HG02623 (cell line): ENCODE results near the gene QPRT.
"Not testable (repeated sequence)": the region's sequence is repeated elsewhere in the genome, so short reads cannot be mapped to it uniquely, and the experiment has no call there.

ENCODE experiments used
- ATAC-seq: cut with Tn5 transposase; IDR thresholded peaks from one replicate; pipeline ENCODE4 v1.9.1; 2021; ENCODE audit warnings: moderate library complexity; ENCODE audit not compliant: unreplicated experiment

QPRT gene

DNA sequence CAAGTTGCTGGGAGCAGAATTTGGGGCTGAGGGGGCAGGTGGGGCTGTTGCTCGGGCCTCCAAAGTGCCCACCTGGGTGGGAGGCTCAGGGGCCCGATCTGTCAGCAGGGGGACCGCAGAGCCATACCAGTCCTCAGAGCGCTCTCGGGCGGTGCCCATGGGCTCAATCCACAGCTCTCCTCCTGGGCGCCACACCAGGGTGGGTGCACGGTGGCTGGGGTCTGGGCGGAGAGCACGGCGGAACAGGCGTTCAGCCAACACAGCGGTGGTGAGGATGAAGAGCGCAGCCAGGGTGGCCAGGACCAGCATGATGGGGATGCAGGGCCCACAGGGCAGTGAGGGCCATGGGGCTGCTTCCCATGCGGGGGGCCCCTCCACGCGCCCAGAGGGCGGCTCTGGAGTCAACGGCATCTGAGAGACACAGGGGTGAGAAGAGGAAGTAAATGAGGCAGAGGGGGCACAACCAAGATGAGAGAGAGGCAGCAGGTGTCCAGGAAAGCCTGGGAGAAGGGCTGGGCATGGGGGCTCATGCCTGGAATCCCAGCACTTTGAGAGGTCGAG is 65.6 kb downstream of the QPRT start:
- ATAC-seq: no peak

DNA sequence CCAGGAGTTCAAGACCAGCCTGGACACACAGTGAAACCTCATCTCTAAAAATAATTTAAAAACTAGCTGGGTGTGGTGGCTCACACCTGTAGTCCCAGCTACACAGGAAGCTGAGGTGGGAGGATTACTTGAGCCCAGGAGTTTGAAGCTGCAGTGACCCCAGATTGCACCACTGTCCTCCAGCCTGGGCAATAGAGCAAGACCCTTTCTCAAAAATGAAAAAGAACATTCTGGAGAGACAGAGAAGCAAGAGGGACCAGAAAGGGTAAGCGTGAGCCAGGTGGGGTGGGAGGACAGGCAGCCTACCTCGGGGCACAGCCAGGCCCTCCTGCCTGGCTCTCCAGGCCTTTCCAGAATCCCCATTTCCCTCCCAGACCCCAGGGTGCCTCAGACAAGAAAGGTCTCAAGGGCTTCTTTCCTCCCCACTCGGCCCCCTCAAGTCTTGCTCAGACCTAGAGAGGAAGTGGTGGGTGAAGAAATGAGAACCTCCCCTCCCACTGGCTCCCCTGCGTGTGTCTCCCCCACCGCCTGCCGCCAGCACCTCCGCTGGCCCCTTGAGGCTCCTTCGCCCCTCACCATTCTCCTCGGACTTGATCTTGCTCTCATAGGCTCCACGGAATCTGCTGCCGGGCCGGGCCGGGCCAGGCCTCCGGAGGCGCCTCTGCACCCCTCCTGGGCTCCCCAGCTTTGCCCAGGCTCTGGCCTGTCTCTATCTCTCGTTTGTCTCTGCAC is 66.3 kb downstream of the QPRT start:
- ATAC-seq: peak; percentile 41

DNA sequence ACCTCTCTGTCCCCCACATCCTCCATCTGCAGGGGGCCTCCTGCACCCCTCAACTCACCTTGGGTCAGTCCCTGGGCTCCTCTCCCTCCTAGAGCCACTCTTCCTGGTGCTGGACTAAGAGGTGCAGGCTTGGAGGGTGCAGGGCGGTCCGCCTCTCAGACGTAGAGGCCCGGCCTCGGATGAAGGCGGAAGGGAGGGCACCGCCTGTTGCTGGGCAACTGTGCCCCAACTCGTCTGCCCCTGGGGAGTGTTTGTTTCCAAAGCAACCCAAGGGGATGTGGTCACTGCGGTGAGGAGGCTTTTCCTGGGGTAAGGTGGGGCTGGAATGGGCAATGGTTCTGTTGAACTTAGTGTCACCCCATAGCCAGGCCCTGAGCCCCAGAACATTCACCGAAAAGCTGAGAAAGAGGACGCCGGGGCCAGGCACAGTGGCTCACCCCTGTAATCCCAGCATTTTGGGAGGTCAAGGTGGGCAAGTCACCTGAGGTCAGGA is 66.9 kb downstream of the QPRT start, which contains the start of gene C16orf54:
TSS of gene C16orf54 (minus strand) at position 138 of the 493 bp plus-strand sequence. CDS start 1,039 bp downstream, outside the sequence.
- ATAC-seq: peak; percentile 74

DNA sequence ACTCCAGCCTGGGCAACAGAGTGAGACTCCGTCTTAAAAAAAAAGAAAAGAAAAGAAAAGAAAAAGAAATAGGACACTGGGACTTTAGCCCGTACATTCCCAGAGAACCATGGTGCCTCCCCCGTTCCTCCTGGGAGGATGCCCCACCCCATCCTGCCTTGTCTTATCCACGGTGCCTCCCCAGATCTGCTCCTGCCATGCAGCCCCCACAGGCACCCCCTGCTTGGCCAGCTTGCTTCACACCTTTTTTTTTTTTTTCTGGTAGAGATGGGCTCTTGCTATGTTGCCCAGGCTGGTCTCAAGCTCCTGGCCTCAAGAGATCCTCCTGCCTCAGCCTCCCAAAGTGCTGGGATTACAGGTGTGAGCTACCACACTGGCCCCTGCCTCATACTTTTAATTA is 67.5 kb downstream of the QPRT start:
- ATAC-seq: not testable (repeated sequence)
